ENCODE results near the gene USP46. TPM values are rescaled to one million over a fixed set of nuclear protein-coding genes. Genes with fewer than 3 reads are reported as not detected.

Gene USP46
- total RNA-seq, 1 experiment from 2014 or later = 48.1 TPM

DNA sequence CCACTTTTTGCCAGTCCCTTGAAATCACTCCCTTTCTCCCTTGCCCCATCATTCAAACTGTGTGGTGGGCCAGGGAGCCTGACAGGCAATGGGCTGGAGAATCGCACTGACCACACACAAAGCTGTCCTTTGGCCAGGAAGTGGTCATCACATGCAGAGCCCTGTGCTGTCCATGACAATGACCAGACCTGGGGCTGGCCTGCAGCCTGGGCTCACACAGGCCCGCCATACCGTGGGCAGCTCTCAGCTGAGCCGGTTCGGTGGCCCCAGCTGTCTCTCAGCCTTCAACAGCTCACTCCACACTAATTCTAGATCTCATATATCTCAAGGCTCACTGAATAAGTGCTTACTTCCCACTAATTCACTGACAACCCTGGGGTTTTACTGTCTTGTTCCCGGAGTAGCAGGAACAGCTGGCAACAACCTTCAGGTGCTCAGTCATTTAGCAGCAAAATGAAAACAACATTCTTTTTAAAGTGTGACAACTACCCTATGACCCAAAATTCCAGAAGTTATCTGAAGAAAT lies 48.0 kb downstream of the USP46 start:
- Mint-ChIP-seq H3K4me1 (peaks cover 3% of the 10 kb centered on the region; the same call in 1 of the 2 replicates), H3K36me3 (peaks cover 73% of the 10 kb centered on the region)
- CTCF ChIA-PET = no interaction called here

DNA sequence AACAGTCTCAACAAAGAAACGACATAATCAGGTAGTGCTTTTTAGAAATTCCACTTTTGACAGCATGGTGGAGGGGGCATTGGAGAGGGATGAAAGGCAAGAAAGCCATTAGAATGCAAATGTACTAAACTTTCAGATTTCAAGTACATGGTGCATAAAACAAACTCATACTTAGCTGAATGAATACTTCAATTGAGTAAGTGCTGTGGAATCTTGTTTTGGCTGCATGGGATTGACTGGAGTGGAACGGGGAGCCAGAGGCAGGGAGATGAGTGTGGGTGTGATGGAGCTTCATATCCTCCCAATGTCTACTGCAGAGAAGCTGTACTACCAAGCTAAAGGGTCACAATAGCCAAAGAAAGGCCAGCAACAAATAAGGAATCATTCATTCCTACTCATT lies 52.4 kb downstream of the USP46 start:
- Mint-ChIP-seq H3K4me1 (0 out of 2 replicates have a peak, but pooled peaks cover 3% of the 10 kb centered on the region), H3K27ac (no peak overlapping the region), H3K9me3 (peaks cover 6% of the 10 kb centered on the region), H3K36me3 (peaks cover 81% of the 10 kb centered on the region), H3K27me3 (ENCODE audit: low read depth) (no peaks in the 10 kb centered on the region), H3K4me3 (no peak overlapping the region)
- ChIA-PET POLR2A (no interaction called here), CTCF (interaction anchor here (1.3 kb wide), 1 partner anchor 19 kb away, joined by 3 read pairs; no protein-coding TSS in a partner anchor)
- ATAC-seq (no peak), DNase-seq (ENCODE audit: low spot score) (no peak)
- TF ChIP-seq NFATC4 (CRISPR knock-in tag; IDR thresholded peaks at IDR 0.05) (no peak), JUN (CRISPR knock-in tag; IDR thresholded peaks at IDR 0.05) (no peak), STAT6 (CRISPR knock-in tag; conservative IDR thresholded peaks at IDR 0.05; ENCODE audit: low read depth) (no peak), ZSCAN18 (CRISPR knock-in tag; IDR thresholded peaks at IDR 0.05) (no peak), NR2C2 (CRISPR knock-in tag; IDR thresholded peaks at IDR 0.05) (no peak)
- TF ChIP-seq, protein P1, sequence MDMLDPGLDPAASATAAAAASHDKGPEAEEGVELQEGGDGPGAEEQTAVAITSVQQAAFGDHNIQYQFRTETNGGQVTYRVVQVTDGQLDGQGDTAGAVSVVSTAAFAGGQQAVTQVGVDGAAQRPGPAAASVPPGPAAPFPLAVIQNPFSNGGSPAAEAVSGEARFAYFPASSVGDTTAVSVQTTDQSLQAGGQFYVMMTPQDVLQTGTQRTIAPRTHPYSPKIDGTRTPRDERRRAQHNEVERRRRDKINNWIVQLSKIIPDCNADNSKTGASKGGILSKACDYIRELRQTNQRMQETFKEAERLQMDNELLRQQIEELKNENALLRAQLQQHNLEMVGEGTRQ (CRISPR knock-in tag; IDR thresholded peaks at IDR 0.05) = no peak

More for the DNA sequence above, 48.0 kb downstream of the USP46 start:
- no peak overlapping the region for H3K4me3 Mint-ChIP-seq
- H3K9me3 Mint-ChIP-seq = peaks cover 6% of the 10 kb centered on the region
- no peak for DNase-seq (ENCODE audit: low spot score)
- H3K27ac Mint-ChIP-seq = no peak overlapping the region
- no peak for ATAC-seq
- no peaks in the 10 kb centered on the region for H3K27me3 Mint-ChIP-seq (ENCODE audit: low read depth)
- TF ChIP-seq, protein P2, sequence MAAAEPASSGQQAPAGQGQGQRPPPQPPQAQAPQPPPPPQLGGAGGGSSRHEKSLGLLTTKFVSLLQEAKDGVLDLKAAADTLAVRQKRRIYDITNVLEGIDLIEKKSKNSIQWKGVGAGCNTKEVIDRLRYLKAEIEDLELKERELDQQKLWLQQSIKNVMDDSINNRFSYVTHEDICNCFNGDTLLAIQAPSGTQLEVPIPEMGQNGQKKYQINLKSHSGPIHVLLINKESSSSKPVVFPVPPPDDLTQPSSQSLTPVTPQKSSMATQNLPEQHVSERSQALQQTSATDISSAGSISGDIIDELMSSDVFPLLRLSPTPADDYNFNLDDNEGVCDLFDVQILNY (CRISPR knock-in tag; IDR thresholded peaks at IDR 0.05) = no peak
- TF ChIP-seq SOX15 (CRISPR knock-in tag; IDR thresholded peaks at IDR 0.05) = no peak
- no peak for TF ChIP-seq ZNF281 (CRISPR knock-in tag; IDR thresholded peaks at IDR 0.05)
- no peak for TF ChIP-seq OVOL2 (CRISPR knock-in tag; IDR thresholded peaks at IDR 0.05; ENCODE audit: borderline replicate concordance)
- TF ChIP-seq E2F4 (CRISPR knock-in tag; IDR thresholded peaks at IDR 0.05; ENCODE audit: borderline replicate concordance, low read depth) = no peak
- no peak for TF ChIP-seq JUN (CRISPR knock-in tag; IDR thresholded peaks at IDR 0.05)
- TF ChIP-seq, protein P3, sequence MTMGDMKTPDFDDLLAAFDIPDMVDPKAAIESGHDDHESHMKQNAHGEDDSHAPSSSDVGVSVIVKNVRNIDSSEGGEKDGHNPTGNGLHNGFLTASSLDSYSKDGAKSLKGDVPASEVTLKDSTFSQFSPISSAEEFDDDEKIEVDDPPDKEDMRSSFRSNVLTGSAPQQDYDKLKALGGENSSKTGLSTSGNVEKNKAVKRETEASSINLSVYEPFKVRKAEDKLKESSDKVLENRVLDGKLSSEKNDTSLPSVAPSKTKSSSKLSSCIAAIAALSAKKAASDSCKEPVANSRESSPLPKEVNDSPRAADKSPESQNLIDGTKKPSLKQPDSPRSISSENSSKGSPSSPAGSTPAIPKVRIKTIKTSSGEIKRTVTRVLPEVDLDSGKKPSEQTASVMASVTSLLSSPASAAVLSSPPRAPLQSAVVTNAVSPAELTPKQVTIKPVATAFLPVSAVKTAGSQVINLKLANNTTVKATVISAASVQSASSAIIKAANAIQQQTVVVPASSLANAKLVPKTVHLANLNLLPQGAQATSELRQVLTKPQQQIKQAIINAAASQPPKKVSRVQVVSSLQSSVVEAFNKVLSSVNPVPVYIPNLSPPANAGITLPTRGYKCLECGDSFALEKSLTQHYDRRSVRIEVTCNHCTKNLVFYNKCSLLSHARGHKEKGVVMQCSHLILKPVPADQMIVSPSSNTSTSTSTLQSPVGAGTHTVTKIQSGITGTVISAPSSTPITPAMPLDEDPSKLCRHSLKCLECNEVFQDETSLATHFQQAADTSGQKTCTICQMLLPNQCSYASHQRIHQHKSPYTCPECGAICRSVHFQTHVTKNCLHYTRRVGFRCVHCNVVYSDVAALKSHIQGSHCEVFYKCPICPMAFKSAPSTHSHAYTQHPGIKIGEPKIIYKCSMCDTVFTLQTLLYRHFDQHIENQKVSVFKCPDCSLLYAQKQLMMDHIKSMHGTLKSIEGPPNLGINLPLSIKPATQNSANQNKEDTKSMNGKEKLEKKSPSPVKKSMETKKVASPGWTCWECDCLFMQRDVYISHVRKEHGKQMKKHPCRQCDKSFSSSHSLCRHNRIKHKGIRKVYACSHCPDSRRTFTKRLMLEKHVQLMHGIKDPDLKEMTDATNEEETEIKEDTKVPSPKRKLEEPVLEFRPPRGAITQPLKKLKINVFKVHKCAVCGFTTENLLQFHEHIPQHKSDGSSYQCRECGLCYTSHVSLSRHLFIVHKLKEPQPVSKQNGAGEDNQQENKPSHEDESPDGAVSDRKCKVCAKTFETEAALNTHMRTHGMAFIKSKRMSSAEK (CRISPR knock-in tag; IDR thresholded peaks at IDR 0.05; ENCODE audit: borderline replicate concordance) = no peak
- no peak for TF ChIP-seq GABPB1 (CRISPR knock-in tag; IDR thresholded peaks at IDR 0.05)
- POLR2A ChIA-PET = no interaction called here
